Measurements from ENCODE around the gene NR3C2.

The NR3C2 gene

DNA sequence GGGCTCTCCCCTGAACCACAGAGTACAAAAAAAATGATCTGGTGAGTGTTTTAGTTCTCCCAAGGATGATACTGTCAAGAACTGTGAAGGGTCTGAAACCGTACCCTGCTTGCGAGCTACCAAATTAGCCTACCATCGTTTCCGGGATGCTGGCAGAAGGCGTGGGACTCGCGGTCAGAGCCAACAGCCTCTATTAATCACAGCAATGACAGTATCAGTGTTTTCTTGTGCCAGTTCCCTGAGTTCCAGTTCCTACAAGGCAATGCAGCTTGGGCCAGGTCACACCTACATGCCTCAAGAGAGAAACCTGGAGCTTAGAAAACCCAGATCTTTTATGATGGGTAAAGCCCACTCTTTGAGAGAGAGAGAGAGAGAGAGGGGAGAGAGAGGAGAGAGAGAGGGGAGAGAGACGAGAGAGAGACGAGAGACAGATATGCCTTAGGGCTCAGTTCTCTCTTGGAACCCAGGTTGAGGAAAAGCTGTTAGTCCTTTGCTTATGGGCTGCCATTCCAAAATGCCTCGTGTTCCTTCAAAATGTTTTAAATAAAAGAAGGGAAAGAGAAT, 382.5 kb downstream of the NR3C2 start:
- no peak overlapping the region for H3K4me3 ChIP-seq (ENCODE audit: control insufficient read depth, low read depth, low read length)
- DNase-seq (ENCODE audit: low read depth) = no peak
- TF ChIP-seq CTCF (IDR thresholded peaks at IDR 0.05; ENCODE audit: control insufficient read depth, insufficient read depth, low read depth, low read length, missing control alignments) = no peak

DNA sequence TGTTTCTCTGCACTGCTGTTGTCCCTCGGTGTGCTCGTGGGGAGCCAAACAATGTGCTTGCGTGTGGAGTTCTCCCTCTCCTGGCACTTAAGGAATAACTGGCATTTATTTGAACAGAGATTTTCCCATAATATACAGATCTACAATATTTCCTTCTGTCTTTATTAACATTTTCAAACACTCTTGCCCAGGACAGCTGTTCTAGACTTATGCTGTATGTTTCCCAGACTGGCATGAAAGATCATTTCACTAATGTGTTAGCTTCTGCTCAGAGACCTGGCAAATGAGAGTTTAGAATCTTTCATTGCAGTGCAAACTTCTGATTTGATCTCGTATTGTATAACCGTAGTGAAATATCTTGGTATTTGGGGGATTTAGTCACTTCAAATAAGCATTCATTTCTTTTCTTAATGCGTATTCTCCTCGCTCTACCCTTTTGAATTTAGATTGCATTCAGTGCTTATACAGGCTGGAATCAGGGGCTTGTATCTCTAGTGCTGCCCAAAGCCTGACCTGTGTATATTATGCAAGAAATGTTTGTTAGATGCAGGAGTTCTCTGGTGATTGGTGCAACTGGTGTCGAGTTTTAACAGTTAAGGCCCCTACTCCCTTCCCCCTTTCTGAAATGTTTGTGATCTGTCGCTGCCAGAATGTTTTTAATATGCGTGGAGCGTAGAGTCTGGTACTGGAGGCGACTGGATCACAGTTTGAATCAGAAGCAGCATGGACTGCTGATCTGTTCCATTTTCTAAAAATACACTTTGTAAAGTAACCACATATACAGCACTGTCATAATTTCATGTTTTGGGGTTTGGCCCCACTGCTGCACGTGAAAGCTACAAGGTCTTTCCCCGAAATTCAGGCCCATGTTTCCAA, 384.0 kb downstream of the NR3C2 start:
- TF ChIP-seq CTCF (IDR thresholded peaks at IDR 0.05; ENCODE audit: control insufficient read depth, insufficient read depth, low read depth, low read length, missing control alignments) = no peak
- H3K4me3 ChIP-seq (ENCODE audit: control insufficient read depth, low read depth, low read length) = no peak overlapping the region
- DNase-seq (ENCODE audit: low read depth) = no peak

GRCh38 chr4:148057516-148057915, 384.7 kb downstream of the NR3C2 start:
- TF ChIP-seq CTCF (IDR thresholded peaks at IDR 0.05; ENCODE audit: control insufficient read depth, insufficient read depth, low read depth, low read length, missing control alignments) = no peak
- no peak for DNase-seq (ENCODE audit: low read depth)
- no peak overlapping the region for H3K4me3 ChIP-seq (ENCODE audit: control insufficient read depth, low read depth, low read length)

DNA sequence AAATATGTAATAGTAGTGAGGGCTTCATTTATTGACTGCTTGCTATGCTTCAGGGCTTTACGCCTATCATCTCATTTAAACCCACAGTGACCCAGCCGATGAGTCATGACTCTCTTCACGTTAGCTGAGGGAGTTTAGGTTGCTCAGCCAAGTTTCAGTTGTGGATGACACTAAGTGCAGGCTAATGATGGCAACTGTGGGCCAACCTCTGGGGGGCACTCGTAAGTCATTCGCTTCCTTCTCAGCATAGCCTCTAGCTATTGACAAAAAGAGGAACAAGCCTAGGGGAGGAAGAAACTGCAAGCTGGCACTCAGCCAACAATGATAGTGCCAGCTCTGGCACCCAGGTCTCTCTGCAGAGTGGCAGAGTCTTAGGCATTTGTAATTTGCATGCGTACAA, 385.3 kb downstream of the NR3C2 start:
- no peak overlapping the region for H3K4me3 ChIP-seq (ENCODE audit: control insufficient read depth, low read depth, low read length)
- peak; percentile 13 for DNase-seq (ENCODE audit: low read depth)
- TF ChIP-seq CTCF (IDR thresholded peaks at IDR 0.05; ENCODE audit: control insufficient read depth, insufficient read depth, low read depth, low read length, missing control alignments) = no peak

DNA sequence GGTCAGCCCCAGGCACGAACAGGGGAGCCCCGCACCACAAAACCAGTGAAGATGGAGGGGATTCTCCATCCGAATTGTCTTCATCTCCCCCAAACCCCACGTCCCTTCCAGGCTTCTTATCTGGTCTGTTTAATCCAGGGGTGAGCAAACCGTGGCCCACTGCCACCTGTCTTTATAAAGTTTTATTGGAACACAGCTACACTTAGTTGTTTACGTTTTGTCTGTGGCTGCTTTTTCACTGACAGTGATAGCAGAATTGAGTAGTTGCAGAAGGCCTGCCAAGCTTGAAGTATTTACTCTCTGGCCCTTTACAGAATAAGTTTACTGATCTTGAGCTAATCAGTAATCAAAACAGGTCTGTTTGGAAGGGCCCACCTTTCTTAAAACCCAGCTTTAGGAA, 386.4 kb downstream of the NR3C2 start:
- no peak for TF ChIP-seq CTCF (IDR thresholded peaks at IDR 0.05; ENCODE audit: control insufficient read depth, insufficient read depth, low read depth, low read length, missing control alignments)
- no peak for DNase-seq (ENCODE audit: low read depth)
- no peak overlapping the region for H3K4me3 ChIP-seq (ENCODE audit: control insufficient read depth, low read depth, low read length)

- DNase-seq (ENCODE audit: low read depth) = no peak
- H3K4me3 ChIP-seq (ENCODE audit: control insufficient read depth, low read depth, low read length) = no peak overlapping the region
- TF ChIP-seq CTCF (IDR thresholded peaks at IDR 0.05; ENCODE audit: control insufficient read depth, insufficient read depth, low read depth, low read length, missing control alignments) = no peak
These were observed 387.9 kb downstream of the NR3C2 start for GRCh38 chr4:148054275-148054674.
